HG03460 (cell line): ENCODE data around the gene PPFIA1.

Experiments used
- ATAC-seq: cut with Tn5 transposase; IDR thresholded peaks from one replicate; pipeline ENCODE4 v1.9.1; 2021; ENCODE audit not compliant: unreplicated experiment

PPFIA1 gene

GRCh38 chr11:70270104-70270876, at the start of gene PPFIA1:
TSS of gene PPFIA1 (plus strand) at chr11:70270690. CDS start at chr11:70272173, 1,483 bp downstream.
- peak; percentile 88 for ATAC-seq

- ATAC-seq: no peak
Measured at GRCh38 chr11:70220920-70221319, 49.6 kb upstream of the PPFIA1 start.

GRCh38 chr11:70225681-70226177, 44.8 kb upstream of the PPFIA1 start:
- ATAC-seq: no peak

- no peak for ATAC-seq
Measured at GRCh38 chr11:70226183-70226582, 44.3 kb upstream of the PPFIA1 start.

GRCh38 chr11:70226967-70227366, 43.5 kb upstream of the PPFIA1 start:
- no peak for ATAC-seq

GRCh38 chr11:70229737-70230136, 40.8 kb upstream of the PPFIA1 start:
- ATAC-seq: no peak

- ATAC-seq: no peak
Measured at GRCh38 chr11:70230151-70230839, 40.2 kb upstream of the PPFIA1 start.

- no peak for ATAC-seq
Measured at GRCh38 chr11:70230840-70231710, 39.4 kb upstream of the PPFIA1 start.

- ATAC-seq: no peak
Measured at GRCh38 chr11:70233034-70233433, 37.5 kb upstream of the PPFIA1 start.

- no peak for ATAC-seq
Measured at GRCh38 chr11:70233511-70233934, 37.0 kb upstream of the PPFIA1 start.

- no peak for ATAC-seq
Measured at GRCh38 chr11:70233962-70234361, 36.5 kb upstream of the PPFIA1 start.

- no peak for ATAC-seq
Measured at GRCh38 chr11:70240337-70240736, 30.2 kb upstream of the PPFIA1 start.

GRCh38 chr11:70241709-70242108, 28.8 kb upstream of the PPFIA1 start:
- ATAC-seq: no peak

GRCh38 chr11:70242885-70243284, 27.6 kb upstream of the PPFIA1 start:
- ATAC-seq: no peak

GRCh38 chr11:70243912-70244652, 26.4 kb upstream of the PPFIA1 start:
- no peak for ATAC-seq

- no peak for ATAC-seq
Measured at GRCh38 chr11:70244698-70245097, 25.8 kb upstream of the PPFIA1 start.

- ATAC-seq: no peak
Measured at GRCh38 chr11:70246196-70246595, 24.3 kb upstream of the PPFIA1 start.

GRCh38 chr11:70247042-70247709, 23.3 kb upstream of the PPFIA1 start:
- ATAC-seq: no peak

- no peak for ATAC-seq
Measured at GRCh38 chr11:70247710-70248072, 22.8 kb upstream of the PPFIA1 start.
